ENCODE measurements around the gene EFHD2.

DNA sequence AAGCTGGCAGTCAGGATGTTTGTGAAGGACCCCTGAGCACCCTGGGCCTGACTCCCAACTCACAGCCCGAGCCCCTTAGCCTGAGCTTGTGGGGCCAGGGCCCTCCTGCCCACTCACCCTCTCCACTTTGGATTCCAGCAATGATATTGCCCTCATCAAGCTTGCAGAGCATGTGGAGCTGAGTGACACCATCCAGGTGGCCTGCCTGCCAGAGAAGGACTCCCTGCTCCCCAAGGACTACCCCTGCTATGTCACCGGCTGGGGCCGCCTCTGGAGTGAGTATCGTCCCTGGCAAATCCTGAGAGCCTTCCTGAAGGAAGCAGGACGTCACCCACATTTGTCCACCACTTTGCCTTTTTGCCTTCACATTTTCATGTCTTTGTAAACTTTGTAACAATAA lies 33.6 kb downstream of the EFHD2 start:
- TF ChIP-seq, protein P1, sequence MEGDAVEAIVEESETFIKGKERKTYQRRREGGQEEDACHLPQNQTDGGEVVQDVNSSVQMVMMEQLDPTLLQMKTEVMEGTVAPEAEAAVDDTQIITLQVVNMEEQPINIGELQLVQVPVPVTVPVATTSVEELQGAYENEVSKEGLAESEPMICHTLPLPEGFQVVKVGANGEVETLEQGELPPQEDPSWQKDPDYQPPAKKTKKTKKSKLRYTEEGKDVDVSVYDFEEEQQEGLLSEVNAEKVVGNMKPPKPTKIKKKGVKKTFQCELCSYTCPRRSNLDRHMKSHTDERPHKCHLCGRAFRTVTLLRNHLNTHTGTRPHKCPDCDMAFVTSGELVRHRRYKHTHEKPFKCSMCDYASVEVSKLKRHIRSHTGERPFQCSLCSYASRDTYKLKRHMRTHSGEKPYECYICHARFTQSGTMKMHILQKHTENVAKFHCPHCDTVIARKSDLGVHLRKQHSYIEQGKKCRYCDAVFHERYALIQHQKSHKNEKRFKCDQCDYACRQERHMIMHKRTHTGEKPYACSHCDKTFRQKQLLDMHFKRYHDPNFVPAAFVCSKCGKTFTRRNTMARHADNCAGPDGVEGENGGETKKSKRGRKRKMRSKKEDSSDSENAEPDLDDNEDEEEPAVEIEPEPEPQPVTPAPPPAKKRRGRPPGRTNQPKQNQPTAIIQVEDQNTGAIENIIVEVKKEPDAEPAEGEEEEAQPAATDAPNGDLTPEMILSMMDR (IDR thresholded peaks at IDR 0.05; ENCODE audit: insufficient read depth, low read depth, low read length): no peak
- TF ChIP-seq EZH2 (IDR thresholded peaks at IDR 0.05; ENCODE audit: insufficient read depth, low read length): no peak
